GM18520 (cell line): Measurements from ENCODE around the gene FER.
A peak's percentile ranks its signal among the peaks of the same experiment; 100 is the strongest.
"Not testable (repeated sequence)": the region's sequence is repeated elsewhere in the genome, so short reads cannot be mapped to it uniquely, and the experiment has no call there.

ENCODE experiments used
- ATAC-seq: cut with Tn5 transposase; IDR thresholded peaks from one replicate; pipeline ENCODE4 v1.9.1; 2021; ENCODE audit not compliant: unreplicated experiment

FER gene

GRCh38 chr5:108747111-108747773 is 455 bp upstream of the FER start:
- no peak for ATAC-seq

GRCh38 chr5:108748401-108749127 is 867 bp downstream of the FER start:
- ATAC-seq, result peak; percentile 97

GRCh38 chr5:108749128-108749861 is 1.6 kb downstream of the FER start:
- peak; percentile 1 for ATAC-seq

- ATAC-seq, result no peak
These were observed 5.6 kb downstream of the FER start for GRCh38 chr5:108753331-108753730.

- ATAC-seq, result no peak
These were observed 6.2 kb downstream of the FER start for GRCh38 chr5:108753877-108754276.

- ATAC-seq, result no peak
These were observed 12.8 kb downstream of the FER start for GRCh38 chr5:108760512-108760911.

- ATAC-seq, result no peak
These were observed 15.0 kb downstream of the FER start for GRCh38 chr5:108762660-108763059.

- no peak for ATAC-seq
These were observed 15.7 kb downstream of the FER start for GRCh38 chr5:108763222-108763916.

- ATAC-seq, result no peak
These were observed 17.9 kb downstream of the FER start for GRCh38 chr5:108765647-108766046.

- ATAC-seq, result not testable (repeated sequence)
These were observed 19.2 kb downstream of the FER start for GRCh38 chr5:108766916-108767315.

- ATAC-seq, result peak; percentile 72
These were observed 21.7 kb downstream of the FER start for GRCh38 chr5:108769352-108769751.

GRCh38 chr5:108772626-108773025 is 24.9 kb downstream of the FER start:
- ATAC-seq, result no peak

- ATAC-seq, result no peak
These were observed 25.6 kb downstream of the FER start for GRCh38 chr5:108773330-108773729.

GRCh38 chr5:108774079-108774478 is 26.4 kb downstream of the FER start:
- not testable (repeated sequence) for ATAC-seq

- ATAC-seq, result not testable (repeated sequence)
These were observed 29.9 kb downstream of the FER start for GRCh38 chr5:108777582-108777981.

- ATAC-seq, result not testable (repeated sequence)
These were observed 36.9 kb downstream of the FER start for GRCh38 chr5:108784577-108784976.

- no peak for ATAC-seq
These were observed 39.2 kb downstream of the FER start for GRCh38 chr5:108786806-108787483.

- ATAC-seq, result no peak
These were observed 40.4 kb downstream of the FER start for GRCh38 chr5:108788142-108788541.

GRCh38 chr5:108793207-108793606 is 45.5 kb downstream of the FER start:
- no peak for ATAC-seq

- not testable (repeated sequence) for ATAC-seq
These were observed 46.7 kb downstream of the FER start for GRCh38 chr5:108794349-108794748.

GRCh38 chr5:108797396-108797795 is 49.7 kb downstream of the FER start:
- no peak for ATAC-seq
